Fibroblast of the aortic adventitia (primary cell): ENCODE data around the gene AGTRAP. TPM values are rescaled to one million over a fixed set of nuclear protein-coding genes. Genes with fewer than 3 reads are reported as not detected.

Experiments used
- DNase-seq: peaks from one replicate; pipeline ENCODE4 v3.0.0-alpha.2; 2010; ENCODE audit warnings: low read depth
- H3K4me3 ChIP-seq: 2 replicates; pipeline ENCODE4 v1.5.1; 2011; ENCODE audit warnings: low read depth, mild to moderate bottlenecking, control low read depth, low read length, moderate library complexity
- CTCF ChIP-seq: IDR thresholded peaks from 2 replicates; pipeline ENCODE4 v1.5.1; 2011; ENCODE audit warnings: mild to moderate bottlenecking, low read length, control low read depth, inconsistent platforms; ENCODE audit not compliant: insufficient read depth
- total RNA-seq: library from RNA; depleted of rRNA; stranded (reverse); fragments of >200 nt; gene quantifications from 2 replicates; pipeline ENCODE4 v1.2.3, GENCODE V29; 2012; ENCODE audit warnings: low replicate concordance

The AGTRAP gene
- total RNA-seq, 1 donor = 49.4 TPM

- TF ChIP-seq CTCF = no peak
- H3K4me3 ChIP-seq = no peak overlapping the region
- peak; percentile 13 for DNase-seq
These were observed 20.9 kb upstream of the AGTRAP start for GRCh38 chr1:11714831-11715575.

DNA sequence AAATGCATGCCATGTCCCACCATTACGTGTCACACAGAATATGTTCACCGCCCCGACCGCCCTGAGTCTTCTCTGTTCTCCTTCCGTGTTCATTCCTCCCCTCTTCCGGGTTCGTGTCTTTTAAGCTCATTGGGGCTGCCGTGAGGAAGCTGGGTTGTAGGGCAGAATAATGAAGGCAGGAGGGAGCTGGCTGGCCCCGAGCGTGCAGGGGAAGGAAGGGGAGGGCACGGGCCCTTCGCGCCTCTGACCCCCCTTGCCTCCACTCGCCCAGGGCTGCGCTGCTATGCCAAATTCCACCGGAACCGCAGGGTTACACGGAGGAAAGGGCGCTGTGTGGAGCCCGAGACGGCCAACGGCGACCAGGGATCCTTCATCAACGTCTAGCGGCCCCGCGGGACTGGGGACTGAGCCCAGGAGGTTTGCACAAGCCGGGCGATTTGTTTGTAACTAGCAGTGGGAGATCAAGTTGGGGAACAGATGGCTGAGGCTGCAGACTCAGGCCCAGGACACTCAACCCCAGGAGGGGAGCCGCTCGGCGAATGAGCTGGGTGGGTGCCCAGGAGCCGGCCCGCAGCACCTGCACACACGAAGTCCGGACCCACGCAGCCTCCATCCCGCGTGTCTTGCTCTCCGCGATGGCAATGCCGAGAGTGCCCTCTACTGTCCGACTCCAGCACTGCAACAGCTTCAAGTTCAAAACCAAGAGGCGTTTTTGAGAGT, 16.5 kb upstream of the AGTRAP start:
- peak; percentile 98 for TF ChIP-seq CTCF
- DNase-seq = peak; percentile 77
- H3K4me3 ChIP-seq = peak overlapping the region; percentile 48

- no peak overlapping the region for H3K4me3 ChIP-seq
- TF ChIP-seq CTCF = no peak
- DNase-seq = no peak
These were observed 15.9 kb upstream of the AGTRAP start for GRCh38 chr1:11720033-11720376.

GRCh38 chr1:11720525-11720924, 15.4 kb upstream of the AGTRAP start:
- no peak for DNase-seq
- H3K4me3 ChIP-seq = no peak overlapping the region
- no peak for TF ChIP-seq CTCF

- no peak for DNase-seq
- no peak overlapping the region for H3K4me3 ChIP-seq
- TF ChIP-seq CTCF = no peak
These were observed 14.6 kb upstream of the AGTRAP start for GRCh38 chr1:11721311-11721710.

- no peak for TF ChIP-seq CTCF
- H3K4me3 ChIP-seq = no peak overlapping the region
- no peak for DNase-seq
These were observed 13.4 kb upstream of the AGTRAP start for GRCh38 chr1:11722538-11722937.

DNA sequence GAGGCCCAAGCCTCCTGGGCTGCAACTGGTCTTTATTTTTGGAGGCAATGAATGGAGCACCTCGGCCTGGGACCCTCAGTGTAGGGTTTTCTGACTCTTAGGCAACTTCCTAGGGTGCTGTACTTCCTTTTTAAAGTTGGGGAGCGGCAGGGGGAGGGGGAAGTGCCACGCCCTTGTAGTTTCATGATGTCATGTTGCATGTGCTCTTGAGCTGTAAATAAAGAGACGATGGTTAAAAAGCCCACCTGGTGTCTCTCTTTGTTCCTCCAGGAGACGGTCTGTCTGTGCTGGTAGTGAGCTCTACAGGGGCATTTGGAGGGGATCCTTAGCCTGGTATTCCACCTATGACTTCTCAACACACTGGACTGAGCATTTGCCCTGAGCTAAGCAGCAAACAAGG, 10.3 kb upstream of the AGTRAP start:
- no peak for TF ChIP-seq CTCF
- DNase-seq = no peak
- no peak overlapping the region for H3K4me3 ChIP-seq
